HG03469 (cell line): ENCODE data around the gene NCK2.
A peak's percentile ranks its signal among the peaks of the same experiment; 100 is the strongest.

Source experiments
- ATAC-seq: cut with Tn5 transposase; IDR thresholded peaks from one replicate; pipeline ENCODE4 v1.9.1; 2021; ENCODE audit warnings: mild to moderate bottlenecking, moderate library complexity, moderate number of reproducible peaks; ENCODE audit not compliant: unreplicated experiment

Gene NCK2

GRCh38 chr2:105774781-105775337 lies 30.1 kb downstream of the NCK2 start:
- ATAC-seq: no peak

GRCh38 chr2:105775809-105776559 lies 31.3 kb downstream of the NCK2 start:
- peak; percentile 35 for ATAC-seq

- ATAC-seq: no peak
These were observed 31.8 kb downstream of the NCK2 start for GRCh38 chr2:105776560-105776928.

- ATAC-seq: no peak
These were observed 32.3 kb downstream of the NCK2 start for GRCh38 chr2:105777031-105777482.

- no peak for ATAC-seq
These were observed 32.9 kb downstream of the NCK2 start for GRCh38 chr2:105777506-105778055.

GRCh38 chr2:105778080-105778607 lies 33.4 kb downstream of the NCK2 start:
- ATAC-seq: no peak

- no peak for ATAC-seq
These were observed 34.7 kb downstream of the NCK2 start for GRCh38 chr2:105779394-105779793.

GRCh38 chr2:105780606-105781005 lies 35.9 kb downstream of the NCK2 start:
- no peak for ATAC-seq

GRCh38 chr2:105781274-105781978 lies 36.7 kb downstream of the NCK2 start:
- ATAC-seq: no peak

GRCh38 chr2:105782123-105782522 lies 37.4 kb downstream of the NCK2 start:
- no peak for ATAC-seq

- no peak for ATAC-seq
These were observed 37.9 kb downstream of the NCK2 start for GRCh38 chr2:105782646-105783045.

- no peak for ATAC-seq
These were observed 38.5 kb downstream of the NCK2 start for GRCh38 chr2:105783151-105783738.

GRCh38 chr2:105783972-105784371 lies 39.3 kb downstream of the NCK2 start:
- ATAC-seq: no peak

- no peak for ATAC-seq
These were observed 39.9 kb downstream of the NCK2 start for GRCh38 chr2:105784589-105784988.

- ATAC-seq: no peak
These were observed 40.6 kb downstream of the NCK2 start for GRCh38 chr2:105785095-105785847.

GRCh38 chr2:105786231-105787230 lies 41.8 kb downstream of the NCK2 start:
- no peak for ATAC-seq

- ATAC-seq: no peak
These were observed 42.9 kb downstream of the NCK2 start for GRCh38 chr2:105787376-105788318.

GRCh38 chr2:105788670-105789290 lies 44.1 kb downstream of the NCK2 start:
- no peak for ATAC-seq
